ENCODE measurements around the gene SHD. TPM values are rescaled to one million over a fixed set of nuclear protein-coding genes. Genes with fewer than 3 reads are reported as not detected.

Gene SHD
- total and polyA plus RNA-seq, 2 of the 13 experiments (the other 11 are each of a cell fraction or from before 2014, with no cell fraction given) = 0.11 to 0.20 TPM

DNA sequence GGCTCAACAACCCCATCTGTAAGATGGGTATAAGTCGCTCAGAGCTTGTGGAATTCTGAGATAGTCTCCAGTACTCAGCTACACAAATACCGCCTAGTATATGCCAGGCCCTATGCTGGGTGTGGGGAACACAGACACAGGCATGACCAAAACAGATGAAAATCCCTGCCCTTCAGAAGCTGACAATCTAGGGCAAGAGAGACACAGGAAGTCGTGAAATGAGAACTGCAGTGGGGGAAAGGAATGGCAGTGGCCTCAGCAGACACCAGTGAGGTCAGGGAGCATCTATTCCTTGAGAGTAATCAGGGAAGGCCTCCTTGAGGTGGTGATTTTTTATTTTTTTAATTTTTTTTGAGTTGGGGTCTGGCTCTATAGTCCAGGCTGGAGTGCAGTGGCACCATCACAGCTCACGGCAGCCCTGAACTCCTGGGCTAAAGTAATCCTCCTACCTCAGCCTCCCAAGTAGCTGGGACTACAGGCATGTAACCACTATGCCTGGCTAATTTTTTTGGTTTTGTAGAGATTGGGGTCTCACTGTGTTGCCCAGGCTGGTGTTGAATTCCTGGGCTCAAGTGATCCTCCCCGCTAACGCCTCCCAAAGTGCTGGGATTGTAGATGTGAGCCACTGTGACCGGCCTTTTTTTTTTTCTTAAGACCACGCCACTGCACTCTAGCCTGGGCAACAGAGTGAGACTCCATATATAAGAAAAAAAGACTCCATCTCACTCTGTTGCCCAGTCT lies 19.9 kb downstream of the SHD start:
- H3K27me3 ChIP-seq (ENCODE audit: control insufficient read depth in 1 of 2, insufficient read depth in 2 of 2, low read length in 2 of 2) = peaks cover 0 to 6% of the 10 kb centered on the region in 2 experiments; a peak in 2 of 5 replicates
- no peaks in the 10 kb centered on the region for H3K79me2 ChIP-seq (ENCODE audit: insufficient read depth, low read length)
- BruUV-seq (replicated peaks) = no TSS peak
- 0 out of 2 replicates have a peak overlapping the region, but pooled peaks have one; percentile 38 for H3K4me2 ChIP-seq (ENCODE audit: low read depth, low read length)
- in situ Hi-C loops (cut with HindIII; ENCODE audit: extremely low pct_ligation_motif_present, low pct_unique_long_range_greater_than_20kb) = no loop called here
- intact Hi-C loops (cut with micrococcal nuclease; ENCODE audit: unreplicated experiment) = no loop called here
- no peak for ATAC-seq
- 43% methylated on average over 7 of the region's 8 CpGs for WGBS (ENCODE audit: low lambda C conversion rate)
- no peaks in the 10 kb centered on the region for H3K36me3 ChIP-seq (replicated peaks in 1 of 2; ENCODE audit: control insufficient read depth in 1 of 2, insufficient read depth in 2 of 2, low read length in 2 of 2)
- H2AFZ ChIP-seq (ENCODE audit: low read length) = no peak overlapping the region
- ChIA-PET POLR2A (interaction anchor here (1.1 to 3.1 kb wide), 2 partner anchors 11 to 44 kb away, joined by 3 to 19 read pairs; partner anchors contain the start of gene MPND), CTCF (ENCODE audit: low intra/inter-chr PET ratio, low total read pairs) (no interaction called here)
- no peak for FAIRE-seq
- H3K4me3 ChIP-seq (replicated peaks in 1 of 3; ENCODE audit: insufficient read depth in 1 of 3, low read depth in 2 of 3, low read length in 3 of 3) = no peak overlapping the region
- H3K9ac ChIP-seq (ENCODE audit: insufficient read depth, low read depth, low read length) = no peak overlapping the region
- no peaks in the 10 kb centered on the region for H3K9me3 ChIP-seq (ENCODE audit: low read length)
- H3K4me1 ChIP-seq (ENCODE audit: insufficient read depth, low read length) = peaks cover 25% of the 10 kb centered on the region
- no peak overlapping the region for H3K27ac ChIP-seq (ENCODE audit: extremely low read length, insufficient read depth, low read length)
- H4K20me1 ChIP-seq (ENCODE audit: insufficient read depth, low read length) = no peaks in the 10 kb centered on the region
- no peak for DNase-seq (ENCODE audit: low spot score)
- TF ChIP-seq ZFP62 (CRISPR knock-in tag; IDR thresholded peaks at IDR 0.05) (no peak), ZNF629 (CRISPR knock-in tag; conservative IDR thresholded peaks at IDR 0.05) (peak; percentile 93), SNAPC2 (CRISPR knock-in tag; IDR thresholded peaks at IDR 0.05) (no peak), GLI4 (CRISPR knock-in tag; IDR thresholded peaks at IDR 0.05; ENCODE audit: borderline replicate concordance) (no peak), IRF2 (CRISPR knock-in tag; IDR thresholded peaks at IDR 0.05) (no peak), ARHGAP35 (CRISPR knock-in tag; IDR thresholded peaks at IDR 0.05; ENCODE audit: borderline replicate concordance) (no peak), ATF1 (CRISPR knock-in tag; IDR thresholded peaks at IDR 0.05) (no peak), ZNF121 (CRISPR knock-in tag; IDR thresholded peaks at IDR 0.05) (peak; percentile 70), ZNF20 (CRISPR knock-in tag; IDR thresholded peaks at IDR 0.05) (no peak), DNMT1 (CRISPR knock-in tag; IDR thresholded peaks at IDR 0.05) (no peak), JUND (CRISPR knock-in tag; IDR thresholded peaks at IDR 0.05) (no peak), SIX1 (CRISPR knock-in tag; IDR thresholded peaks at IDR 0.05; ENCODE audit: borderline replicate concordance) (no peak), ZNF7 (CRISPR knock-in tag; IDR thresholded peaks at IDR 0.05) (no peak), ZBTB8A (CRISPR knock-in tag; IDR thresholded peaks at IDR 0.05; ENCODE audit: borderline replicate concordance, low read depth) (no peak), ZNF143 (CRISPR knock-in tag; IDR thresholded peaks at IDR 0.05) (no peak)
- TF ChIP-seq, protein P1, sequence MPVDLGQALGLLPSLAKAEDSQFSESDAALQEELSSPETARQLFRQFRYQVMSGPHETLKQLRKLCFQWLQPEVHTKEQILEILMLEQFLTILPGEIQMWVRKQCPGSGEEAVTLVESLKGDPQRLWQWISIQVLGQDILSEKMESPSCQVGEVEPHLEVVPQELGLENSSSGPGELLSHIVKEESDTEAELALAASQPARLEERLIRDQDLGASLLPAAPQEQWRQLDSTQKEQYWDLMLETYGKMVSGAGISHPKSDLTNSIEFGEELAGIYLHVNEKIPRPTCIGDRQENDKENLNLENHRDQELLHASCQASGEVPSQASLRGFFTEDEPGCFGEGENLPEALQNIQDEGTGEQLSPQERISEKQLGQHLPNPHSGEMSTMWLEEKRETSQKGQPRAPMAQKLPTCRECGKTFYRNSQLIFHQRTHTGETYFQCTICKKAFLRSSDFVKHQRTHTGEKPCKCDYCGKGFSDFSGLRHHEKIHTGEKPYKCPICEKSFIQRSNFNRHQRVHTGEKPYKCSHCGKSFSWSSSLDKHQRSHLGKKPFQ (CRISPR knock-in tag; IDR thresholded peaks at IDR 0.05; ENCODE audit: insufficient replicate concordance) = no peak
- TF ChIP-seq, protein P2, sequence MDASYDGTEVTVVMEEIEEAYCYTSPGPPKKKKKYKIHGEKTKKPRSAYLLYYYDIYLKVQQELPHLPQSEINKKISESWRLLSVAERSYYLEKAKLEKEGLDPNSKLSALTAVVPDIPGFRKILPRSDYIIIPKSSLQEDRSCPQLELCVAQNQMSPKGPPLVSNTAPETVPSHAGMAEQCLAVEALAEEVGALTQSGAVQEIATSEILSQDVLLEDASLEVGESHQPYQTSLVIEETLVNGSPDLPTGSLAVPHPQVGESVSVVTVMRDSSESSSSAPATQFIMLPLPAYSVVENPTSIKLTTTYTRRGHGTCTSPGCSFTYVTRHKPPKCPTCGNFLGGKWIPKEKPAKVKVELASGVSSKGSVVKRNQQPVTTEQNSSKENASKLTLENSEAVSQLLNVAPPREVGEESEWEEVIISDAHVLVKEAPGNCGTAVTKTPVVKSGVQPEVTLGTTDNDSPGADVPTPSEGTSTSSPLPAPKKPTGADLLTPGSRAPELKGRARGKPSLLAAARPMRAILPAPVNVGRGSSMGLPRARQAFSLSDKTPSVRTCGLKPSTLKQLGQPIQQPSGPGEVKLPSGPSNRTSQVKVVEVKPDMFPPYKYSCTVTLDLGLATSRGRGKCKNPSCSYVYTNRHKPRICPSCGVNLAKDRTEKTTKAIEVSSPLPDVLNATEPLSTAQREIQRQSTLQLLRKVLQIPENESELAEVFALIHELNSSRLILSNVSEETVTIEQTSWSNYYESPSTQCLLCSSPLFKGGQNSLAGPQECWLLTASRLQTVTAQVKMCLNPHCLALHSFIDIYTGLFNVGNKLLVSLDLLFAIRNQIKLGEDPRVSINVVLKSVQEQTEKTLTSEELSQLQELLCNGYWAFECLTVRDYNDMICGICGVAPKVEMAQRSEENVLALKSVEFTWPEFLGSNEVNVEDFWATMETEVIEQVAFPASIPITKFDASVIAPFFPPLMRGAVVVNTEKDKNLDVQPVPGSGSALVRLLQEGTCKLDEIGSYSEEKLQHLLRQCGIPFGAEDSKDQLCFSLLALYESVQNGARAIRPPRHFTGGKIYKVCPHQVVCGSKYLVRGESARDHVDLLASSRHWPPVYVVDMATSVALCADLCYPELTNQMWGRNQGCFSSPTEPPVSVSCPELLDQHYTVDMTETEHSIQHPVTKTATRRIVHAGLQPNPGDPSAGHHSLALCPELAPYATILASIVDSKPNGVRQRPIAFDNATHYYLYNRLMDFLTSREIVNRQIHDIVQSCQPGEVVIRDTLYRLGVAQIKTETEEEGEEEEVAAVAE (CRISPR knock-in tag; IDR thresholded peaks at IDR 0.05; ENCODE audit: borderline replicate concordance) = no peak
